HCT116 (cell line): ENCODE data around the gene KIRREL3. TPM values are rescaled to one million over a fixed set of nuclear protein-coding genes. Genes with fewer than 3 reads are reported as not detected.

Source experiments
- ATAC-seq: fragments of 200-7000 bp; cut with Tn5 transposase; 2 replicates; pipeline ENCODE4 v1.9.1; 2020; ENCODE audit warnings: mild to moderate bottlenecking, moderate library complexity
- BruUV-seq: library from RNA; stranded (reverse); fragments of 400-500 nt; replicated peaks from 2 replicates; lab custom pipeline; 2021; lab: Mats Ljungman, UMichigan
- CTCF ChIA-PET: fragments of 300-600 bp; sonication (Branson Sonifier 250); formaldehyde crosslinking; loops from one replicate; lab custom pipeline; 2021; ENCODE audit warnings: antibody characterized with exemption; lab: Charles Lee
- POLR2A ChIA-PET: fragments of 300-600, 350-600 bp; sonication (Branson Sonifier 250); formaldehyde crosslinking; loops from one replicate; lab custom pipeline; 2021; ENCODE audit warnings: antibody characterized with exemption; lab: Charles Lee
- RAD21 ChIA-PET, 2 experiments: fragments of 300-600 bp; sonication (Branson Sonifier 250); formaldehyde crosslinking; loops; one replicate each; lab custom pipeline; 2023; ENCODE audit warnings: low total read pairs in 2 of 2; ENCODE audit not compliant: uncharacterized antibody in 2 of 2, unreplicated experiment in 2 of 2, low non-redundant PET in 1 of 2; lab: Charles Lee
- DNase-seq: peaks from one replicate; pipeline ENCODE4 v3.0.0-alpha.2; 2010; ENCODE audit warnings: low read depth, low spot score
- H2AFZ ChIP-seq: fragments of 200-600 bp; shearing (Covaris generic), sonication (generic); 2 replicates; pipeline ENCODE4 v1.6.1; 2017; ENCODE audit warnings: low read depth, mixed run types, mixed read lengths, antibody characterized with exemption, low read length; ENCODE audit not compliant: poor library complexity, severe bottlenecking
- H3K27ac ChIP-seq: 2 replicates; pipeline ENCODE4 v1.5.1; 2012; ENCODE audit warnings: low read depth, low read length
- H3K27me3 ChIP-seq: fragments of 200-600 bp; sonication (generic); 2 replicates; pipeline ENCODE4 v1.6.1; 2016; ENCODE audit warnings: mixed run types, low read length, mixed read lengths; ENCODE audit not compliant: insufficient read depth
- H3K36me3 ChIP-seq, 2 experiments: fragments of 200-500 bp in 1 of 2; fragments of 200-600 bp in 1 of 2; sonication (Bioruptor generic) in 1 of 2; sonication (generic) in 1 of 2; 2 replicates each; pipeline versions ENCODE4 v1.5.1 to v1.6.1; 2014 to 2016; ENCODE audit warnings: low read length in 2 of 2, inconsistent platforms in 1 of 2, mixed read lengths in 1 of 2, mixed run types in 1 of 2; ENCODE audit not compliant: insufficient read depth in 2 of 2, control insufficient read depth in 1 of 2
- H3K4me1 ChIP-seq, 2 experiments: fragments of 200-600 bp in 1 of 2; sonication (generic) in 1 of 2; 2 replicates each; pipeline versions ENCODE4 v1.5.1 to v1.6.1; 2012 to 2017; ENCODE audit warnings: low read length in 2 of 2, inconsistent platforms in 1 of 2, mild to moderate bottlenecking in 1 of 2, mixed read lengths in 1 of 2, mixed run types in 1 of 2, moderate library complexity in 1 of 2; ENCODE audit not compliant: insufficient read depth in 2 of 2, control insufficient read depth in 1 of 2
- H3K4me2 ChIP-seq: fragments of 200-600 bp; sonication (generic); 2 replicates; pipeline ENCODE4 v1.6.1; 2017; ENCODE audit warnings: mixed run types, low read length, mixed read lengths
- H3K4me3 ChIP-seq, 2 experiments: fragments of 200-600 bp in 1 of 2; sonication (generic) in 1 of 2; replicated peaks in 1 of 2; 2 replicates each; pipeline ENCODE4 v1.5.1; 2011 to 2016; ENCODE audit warnings: low read length in 2 of 2, control low read depth in 1 of 2, low read depth in 1 of 2, mild to moderate bottlenecking in 1 of 2, mixed read lengths in 1 of 2, mixed run types in 1 of 2
- H3K79me2 ChIP-seq: fragments of 200-600 bp; sonication (generic); 2 replicates; pipeline ENCODE4 v1.6.1; 2017; ENCODE audit warnings: mild to moderate bottlenecking, mixed run types, low read length, moderate library complexity, mixed read lengths; ENCODE audit not compliant: insufficient read depth
- H3K9ac ChIP-seq: fragments of 200-600 bp; sonication (generic); 2 replicates; pipeline ENCODE4 v1.6.1; 2016; ENCODE audit warnings: low read length, mixed read lengths
- H3K9me2 ChIP-seq: fragments of 200-600 bp; sonication (generic), shearing (Covaris generic); 2 replicates; pipeline ENCODE4 v1.6.1; 2017; ENCODE audit warnings: mixed run types, mild to moderate bottlenecking, moderate library complexity; ENCODE audit not compliant: insufficient read depth
- H3K9me3 ChIP-seq, 2 experiments: fragments of 200-500 bp in 1 of 2; fragments of 200-600 bp in 1 of 2; sonication (Bioruptor generic) in 1 of 2; sonication (generic) in 1 of 2; 2 replicates each; pipeline ENCODE4 v1.6.1; 2014 to 2017; ENCODE audit warnings: low read length in 2 of 2, mixed read lengths in 2 of 2, inconsistent platforms in 1 of 2, low read depth in 1 of 2, mild to moderate bottlenecking in 1 of 2, mixed run types in 1 of 2, moderate library complexity in 1 of 2; ENCODE audit not compliant: control insufficient read depth in 1 of 2, insufficient read depth in 1 of 2
- H4K20me1 ChIP-seq: fragments of 200-600 bp; sonication (generic), shearing (Covaris generic); 2 replicates; pipeline ENCODE4 v1.6.1; 2017; ENCODE audit warnings: mixed run types, mild to moderate bottlenecking, moderate library complexity; ENCODE audit not compliant: insufficient read depth
- CBX3 ChIP-seq: IDR thresholded peaks from 2 replicates; pipeline ENCODE4 v1.6.1; 2012; ENCODE audit warnings: low read depth
- ELF1 ChIP-seq: IDR thresholded peaks from 2 replicates; pipeline ENCODE4 v1.6.1; 2012; ENCODE audit warnings: low read depth, borderline replicate concordance
- EZH2phosphoT487 ChIP-seq: fragments of 200-600 bp; IDR thresholded peaks from 2 replicates; pipeline ENCODE4 v1.6.1; 2018; ENCODE audit warnings: antibody characterized with exemption, borderline replicate concordance
- FOSL1 ChIP-seq: IDR thresholded peaks from 2 replicates; pipeline ENCODE4 v1.6.1; 2012; ENCODE audit warnings: low read depth
- POLR2A ChIP-seq: IDR thresholded peaks from 2 replicates; pipeline ENCODE4 v1.7.0; 2011; ENCODE audit warnings: borderline replicate concordance; ENCODE audit not compliant: insufficient read depth, insufficient read length; ENCODE audit errors: extremely low read depth
- POLR2AphosphoS5 ChIP-seq: IDR thresholded peaks from 2 replicates; pipeline ENCODE4 v1.6.1; 2011; ENCODE audit warnings: mild to moderate bottlenecking, low read depth, low read length, moderate library complexity
- YY1 ChIP-seq: IDR thresholded peaks from 2 replicates; pipeline ENCODE4 v1.6.1; 2011; ENCODE audit warnings: low read length, low read depth, moderate library complexity, mild to moderate bottlenecking; ENCODE audit not compliant: insufficient replicate concordance; ENCODE audit errors: extremely low read depth
- ZBTB33 ChIP-seq: IDR thresholded peaks from 2 replicates; pipeline ENCODE4 v1.6.1; 2011; ENCODE audit warnings: mild to moderate bottlenecking, low read length, moderate library complexity; ENCODE audit not compliant: insufficient replicate concordance; ENCODE audit errors: extremely low read depth
- ZFX ChIP-seq: fragments of 450-650 bp; IDR thresholded peaks from 2 replicates; pipeline ENCODE4 v1.6.1; 2017
- intact Hi-C: fragments of 100-400 bp; cut with micrococcal nuclease; formaldehyde crosslinking; loops from 2 replicates; pipeline ENCODE4 v1.10.0; 2022
- total RNA-seq: library from RNA; stranded (reverse); gene quantifications from one replicate; pipeline ENCODE4 v1.2.1, GENCODE V29; 2021; ENCODE audit not compliant: unreplicated experiment
- TF ChIP-seq, protein P1 (sequence below): IDR thresholded peaks from 2 replicates; pipeline ENCODE4 v1.6.1; 2012
- TF ChIP-seq, protein P2 (sequence below): IDR thresholded peaks from 2 replicates; pipeline ENCODE4 v1.6.1; 2012; ENCODE audit warnings: low read depth

KIRREL3 gene
- total RNA-seq, 1 experiment from 2014 or later, result not detected

- no peaks in the 10 kb centered on the region for H3K4me1 ChIP-seq
- POLR2A ChIA-PET, result no interaction called here
- RAD21 ChIA-PET, result no interaction called here
- H3K27ac ChIP-seq, result no peak overlapping the region
- no peak overlapping the region for H3K4me3 ChIP-seq
- no peaks in the 10 kb centered on the region for H3K36me3 ChIP-seq
- DNase-seq (no peak), ATAC-seq (no peak)
- no peaks in the 10 kb centered on the region for H3K79me2 ChIP-seq
- BruUV-seq, result no TSS peak
- no peaks in the 10 kb centered on the region for H3K27me3 ChIP-seq
- H3K9me3 ChIP-seq, result no peaks in the 10 kb centered on the region
- H2AFZ ChIP-seq, result no peak overlapping the region
- TF ChIP-seq CBX3, result no peak
- TF ChIP-seq ZFX, result no peak
- TF ChIP-seq YY1, result no peak
- TF ChIP-seq ZBTB33, result no peak
- TF ChIP-seq ELF1, result no peak
- H3K9me2 ChIP-seq, result no peaks in the 10 kb centered on the region
- CTCF ChIA-PET, result no interaction called here
- H4K20me1 ChIP-seq, result no peaks in the 10 kb centered on the region
- H3K4me2 ChIP-seq, result no peak overlapping the region
- H3K9ac ChIP-seq, result no peak overlapping the region
- intact Hi-C loops, result no loop called here
Observed at GRCh38 chr11:126385991-126386728, 614.4 kb downstream of the KIRREL3 start.

- ChIA-PET CTCF (no interaction called here), POLR2A (no interaction called here), RAD21 (no interaction called here)
- no peaks in the 10 kb centered on the region for H3K9me2 ChIP-seq
- DNase-seq, result no peak
- no peaks in the 10 kb centered on the region for H3K9me3 ChIP-seq
- H3K36me3 ChIP-seq, result no peaks in the 10 kb centered on the region
- H3K4me1 ChIP-seq, result no peaks in the 10 kb centered on the region
- TF ChIP-seq POLR2A (no peak), POLR2AphosphoS5 (no peak), EZH2phosphoT487 (no peak), FOSL1 (no peak)
- TF ChIP-seq, protein P1, sequence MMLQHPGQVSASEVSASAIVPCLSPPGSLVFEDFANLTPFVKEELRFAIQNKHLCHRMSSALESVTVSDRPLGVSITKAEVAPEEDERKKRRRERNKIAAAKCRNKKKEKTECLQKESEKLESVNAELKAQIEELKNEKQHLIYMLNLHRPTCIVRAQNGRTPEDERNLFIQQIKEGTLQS, result no peak
- TF ChIP-seq, protein P2, sequence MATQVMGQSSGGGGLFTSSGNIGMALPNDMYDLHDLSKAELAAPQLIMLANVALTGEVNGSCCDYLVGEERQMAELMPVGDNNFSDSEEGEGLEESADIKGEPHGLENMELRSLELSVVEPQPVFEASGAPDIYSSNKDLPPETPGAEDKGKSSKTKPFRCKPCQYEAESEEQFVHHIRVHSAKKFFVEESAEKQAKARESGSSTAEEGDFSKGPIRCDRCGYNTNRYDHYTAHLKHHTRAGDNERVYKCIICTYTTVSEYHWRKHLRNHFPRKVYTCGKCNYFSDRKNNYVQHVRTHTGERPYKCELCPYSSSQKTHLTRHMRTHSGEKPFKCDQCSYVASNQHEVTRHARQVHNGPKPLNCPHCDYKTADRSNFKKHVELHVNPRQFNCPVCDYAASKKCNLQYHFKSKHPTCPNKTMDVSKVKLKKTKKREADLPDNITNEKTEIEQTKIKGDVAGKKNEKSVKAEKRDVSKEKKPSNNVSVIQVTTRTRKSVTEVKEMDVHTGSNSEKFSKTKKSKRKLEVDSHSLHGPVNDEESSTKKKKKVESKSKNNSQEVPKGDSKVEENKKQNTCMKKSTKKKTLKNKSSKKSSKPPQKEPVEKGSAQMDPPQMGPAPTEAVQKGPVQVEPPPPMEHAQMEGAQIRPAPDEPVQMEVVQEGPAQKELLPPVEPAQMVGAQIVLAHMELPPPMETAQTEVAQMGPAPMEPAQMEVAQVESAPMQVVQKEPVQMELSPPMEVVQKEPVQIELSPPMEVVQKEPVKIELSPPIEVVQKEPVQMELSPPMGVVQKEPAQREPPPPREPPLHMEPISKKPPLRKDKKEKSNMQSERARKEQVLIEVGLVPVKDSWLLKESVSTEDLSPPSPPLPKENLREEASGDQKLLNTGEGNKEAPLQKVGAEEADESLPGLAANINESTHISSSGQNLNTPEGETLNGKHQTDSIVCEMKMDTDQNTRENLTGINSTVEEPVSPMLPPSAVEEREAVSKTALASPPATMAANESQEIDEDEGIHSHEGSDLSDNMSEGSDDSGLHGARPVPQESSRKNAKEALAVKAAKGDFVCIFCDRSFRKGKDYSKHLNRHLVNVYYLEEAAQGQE, result no peak
- H3K4me3 ChIP-seq, result no peak overlapping the region
- no peaks in the 10 kb centered on the region for H3K27me3 ChIP-seq
- no peak overlapping the region for H3K27ac ChIP-seq
- H3K79me2 ChIP-seq, result no peaks in the 10 kb centered on the region
- no peak overlapping the region for H2AFZ ChIP-seq
- ATAC-seq, result no peak
- H3K4me2 ChIP-seq, result no peak overlapping the region
- H4K20me1 ChIP-seq, result no peaks in the 10 kb centered on the region
- BruUV-seq, result no TSS peak
- intact Hi-C loops, result no loop called here
- H3K9ac ChIP-seq, result no peak overlapping the region
Observed at GRCh38 chr11:126384449-126385070, 616.0 kb downstream of the KIRREL3 start.
